Panc1 (cell line): Measurements from ENCODE around the gene USP3. TPM values are rescaled to one million over a fixed set of nuclear protein-coding genes. Genes with fewer than 3 reads are reported as not detected.

Experiments
- ATAC-seq: fragments of 200-7000 bp; cut with Tn5 transposase; 2 replicates; pipeline ENCODE4 v1.9.1; 2020; ENCODE audit warnings: mild to moderate bottlenecking, moderate library complexity
- BruUV-seq: library from RNA; stranded (reverse); fragments of 400-500 nt; replicated peaks from 2 replicates; lab custom pipeline; 2021; lab: Mats Ljungman, UMichigan
- CTCF ChIA-PET: fragments of 300-600 bp; sonication (Branson Sonifier 250); formaldehyde crosslinking; loops from one replicate; lab custom pipeline; 2022; ENCODE audit warnings: antibody characterized with exemption; lab: Charles Lee
- POLR2A ChIA-PET: fragments of 300-600 bp; sonication (Branson Sonifier 250); formaldehyde crosslinking; loops from one replicate; lab custom pipeline; 2022; ENCODE audit warnings: antibody characterized with exemption; lab: Charles Lee
- DNase-seq: peaks from one replicate; pipeline ENCODE4 v3.0.0-alpha.2; 2010; ENCODE audit warnings: low read depth, low spot score
- H3K27ac ChIP-seq: 2 replicates; pipeline ENCODE4 v1.5.1; 2011; ENCODE audit warnings: mild to moderate bottlenecking, low read length, inconsistent platforms
- H3K27me3 ChIP-seq: fragments of 200-500 bp; sonication (Bioruptor generic); 2 replicates; pipeline ENCODE4 v1.6.0; 2014; ENCODE audit warnings: low read length, inconsistent platforms; ENCODE audit not compliant: control insufficient read depth, insufficient read depth
- H3K36me3 ChIP-seq: fragments of 200-500 bp; sonication (Bioruptor generic); 2 replicates; pipeline ENCODE4 v1.5.1; 2014; ENCODE audit warnings: inconsistent platforms, mild to moderate bottlenecking, low read length, moderate library complexity; ENCODE audit not compliant: control insufficient read depth, insufficient read depth
- H3K4me1 ChIP-seq: 2 replicates; pipeline ENCODE4 v1.5.1; 2011; ENCODE audit warnings: inconsistent platforms, mild to moderate bottlenecking, low read length, moderate library complexity; ENCODE audit not compliant: control insufficient read depth, insufficient read depth
- H3K4me3 ChIP-seq, 2 experiments: 2 replicates each; pipeline ENCODE4 v1.5.1; 2011 to 2012; ENCODE audit warnings: low read depth in 2 of 2, low read length in 2 of 2, mild to moderate bottlenecking in 2 of 2, inconsistent platforms in 1 of 2, moderate library complexity in 1 of 2
- H3K9me3 ChIP-seq: fragments of 200-500 bp; sonication (Bioruptor generic); 2 replicates; pipeline ENCODE4 v1.5.1; 2014; ENCODE audit warnings: low read depth, mild to moderate bottlenecking, inconsistent platforms, low read length, moderate library complexity; ENCODE audit not compliant: control insufficient read depth, insufficient read depth
- CTCF ChIP-seq: fragments of 450-650 bp; IDR thresholded peaks from 2 replicates; pipeline ENCODE4 v1.5.1; 2017; ENCODE audit warnings: mild to moderate bottlenecking
- POLR2AphosphoS5 ChIP-seq: IDR thresholded peaks from 2 replicates; pipeline ENCODE4 v1.6.1; 2012; ENCODE audit warnings: mild to moderate bottlenecking, low read depth, low read length, moderate library complexity
- REST ChIP-seq, 2 experiments: IDR thresholded peaks; 2 replicates each; pipeline ENCODE4 v1.6.1; 2011 to 2012; ENCODE audit warnings: low read depth in 2 of 2, control low read depth in 1 of 2, low read length in 1 of 2, mild to moderate bottlenecking in 1 of 2, moderate library complexity in 1 of 2; ENCODE audit not compliant: insufficient read depth in 1 of 2
- SIN3A ChIP-seq: IDR thresholded peaks from 2 replicates; pipeline ENCODE4 v1.6.1; 2012; ENCODE audit warnings: low read depth, mild to moderate bottlenecking, low read length, moderate library complexity, borderline replicate concordance; ENCODE audit not compliant: insufficient read depth
- TCF7L2 ChIP-seq: IDR thresholded peaks from 2 replicates; pipeline ENCODE4 v1.6.1; 2011; ENCODE audit warnings: mild to moderate bottlenecking, low read depth, low read length, inconsistent platforms
- in situ Hi-C: cut with HindIII; loops from 2 replicates; pipeline ENCODE4 v1.10.0; 2016; ENCODE audit warnings: low sequenced_read_pairs, low pct_unique_long_range_greater_than_20kb
- intact Hi-C: fragments of 100-400 bp; cut with micrococcal nuclease; formaldehyde crosslinking; loops from one replicate; pipeline ENCODE4 v1.10.0; 2022; ENCODE audit not compliant: unreplicated experiment
- total RNA-seq: library from RNA; stranded (reverse); gene quantifications from one replicate; pipeline ENCODE4 v1.2.1, GENCODE V29; 2021; ENCODE audit not compliant: unreplicated experiment

Gene USP3
- total RNA-seq, 1 experiment from 2014 or later: 51.4 TPM

GRCh38 chr15:63461230-63461985 is 43.0 kb upstream of the USP3 start:
- in situ Hi-C loops (no loop called here), intact Hi-C loops (no loop called here)
- no peaks in the 10 kb centered on the region for H3K9me3 ChIP-seq
- no peaks in the 10 kb centered on the region for H3K27me3 ChIP-seq
- ChIA-PET CTCF (no interaction called here), POLR2A (interaction anchor here (0.6 kb wide), 1 partner anchor 9 kb away, joined by 8 read pairs; no protein-coding TSS in a partner anchor)
- ATAC-seq (peak; percentile 22; the same call in 1 of the 2 replicates), DNase-seq (no peak)
- no peaks in the 10 kb centered on the region for H3K36me3 ChIP-seq
- BruUV-seq: no TSS peak
- peaks cover 32% of the 10 kb centered on the region for H3K4me1 ChIP-seq
- no peak overlapping the region for H3K4me3 ChIP-seq
- H3K27ac ChIP-seq: peak overlapping the region; percentile 51; the same call in 1 of the 2 replicates
- TF ChIP-seq SIN3A: no peak
- TF ChIP-seq POLR2AphosphoS5: no peak
- no peak for TF ChIP-seq TCF7L2
- TF ChIP-seq CTCF: peak; percentile 44

GRCh38 chr15:63462088-63462487 is 42.3 kb upstream of the USP3 start:
- intact Hi-C loops: no loop called here
- in situ Hi-C loops: no loop called here
- no peaks in the 10 kb centered on the region for H3K9me3 ChIP-seq
- peaks cover 39% of the 10 kb centered on the region for H3K4me1 ChIP-seq
- DNase-seq (no peak), ATAC-seq (peak; percentile 72)
- ChIA-PET CTCF (no interaction called here), POLR2A (interaction anchor here (0.6 kb wide), 1 partner anchor 8 kb away, joined by 8 read pairs; no protein-coding TSS in a partner anchor)
- H3K36me3 ChIP-seq: no peaks in the 10 kb centered on the region
- no peaks in the 10 kb centered on the region for H3K27me3 ChIP-seq
- no peak overlapping the region for H3K4me3 ChIP-seq
- no peak overlapping the region for H3K27ac ChIP-seq
- no TSS peak for BruUV-seq
- TF ChIP-seq TCF7L2: no peak

- POLR2A ChIA-PET: no interaction called here
- H3K4me3 ChIP-seq: no peak overlapping the region
- intact Hi-C loops (no loop called here), in situ Hi-C loops (no loop called here)
- BruUV-seq: no TSS peak
- peaks cover 39% of the 10 kb centered on the region for H3K4me1 ChIP-seq
- ATAC-seq (no peak), DNase-seq (no peak)
- no peaks in the 10 kb centered on the region for H3K36me3 ChIP-seq
- no peaks in the 10 kb centered on the region for H3K9me3 ChIP-seq
- no peak overlapping the region for H3K27ac ChIP-seq
- H3K27me3 ChIP-seq: no peaks in the 10 kb centered on the region
- CTCF ChIA-PET: no interaction called here
- TF ChIP-seq SIN3A (no peak), TCF7L2 (no peak), POLR2AphosphoS5 (no peak), REST (IDR thresholded peaks at IDR 0.05; ENCODE audit: insufficient read depth in 1 of 2, low read depth in 2 of 2, low read length in 1 of 2) (no peak), CTCF (no peak)
Observed at GRCh38 chr15:63463036-63463435, 41.4 kb upstream of the USP3 start.
